ENCODE measurements around the gene MOBP.

MOBP gene

DNA sequence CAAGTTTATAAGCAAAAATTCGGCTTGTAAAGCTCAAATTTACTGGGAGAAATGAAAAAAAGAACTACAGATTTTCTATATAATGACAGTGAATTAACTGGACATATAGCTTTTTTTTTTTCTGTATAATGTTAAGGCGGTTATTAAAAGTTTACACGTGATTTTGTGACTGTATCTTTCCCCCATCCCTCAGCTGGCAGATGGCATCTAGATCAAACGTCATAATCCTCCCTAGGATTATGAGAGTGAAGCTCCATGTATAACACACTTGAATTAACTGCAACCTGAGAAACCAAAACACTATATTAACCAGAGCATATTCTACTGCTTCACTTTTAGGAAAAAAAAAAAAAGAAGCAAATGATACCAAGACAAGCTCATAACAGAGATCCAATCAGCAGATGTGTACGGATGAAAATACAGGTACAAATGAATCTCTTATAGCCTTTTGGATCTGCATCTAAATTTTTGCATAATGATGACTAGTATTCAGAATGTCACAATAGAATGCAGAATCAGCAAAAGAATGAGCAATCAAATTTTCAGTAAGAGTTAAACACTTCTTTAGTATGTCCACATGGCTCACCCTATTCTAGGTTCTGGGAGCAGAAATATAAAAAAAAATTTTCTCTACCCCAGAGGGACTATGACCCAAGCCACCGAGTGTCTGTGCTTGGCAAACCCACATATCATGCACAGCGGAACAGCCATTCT, 12.4 kb downstream of the MOBP start:
- DNase-seq (ENCODE audit: insufficient read length, low spot score): no peak
- TF ChIP-seq POLR2AphosphoS5 (IDR thresholded peaks at IDR 0.05; ENCODE audit: low read depth, low read length) (no peak), TAF1 (IDR thresholded peaks at IDR 0.05; ENCODE audit: low read depth, low read length) (no peak), POU2F2 (IDR thresholded peaks at IDR 0.05; ENCODE audit: low read depth, low read length) (no peak), SPI1 (IDR thresholded peaks at IDR 0.05; ENCODE audit: low read depth, low read length) (no peak), PAX5 (IDR thresholded peaks at IDR 0.05; ENCODE audit: insufficient read depth, low read length, severe bottlenecking) (no peak), POLR2A (IDR thresholded peaks at IDR 0.05; ENCODE audit: low read depth, low read length) (no peak)
- no peak for FAIRE-seq

DNA sequence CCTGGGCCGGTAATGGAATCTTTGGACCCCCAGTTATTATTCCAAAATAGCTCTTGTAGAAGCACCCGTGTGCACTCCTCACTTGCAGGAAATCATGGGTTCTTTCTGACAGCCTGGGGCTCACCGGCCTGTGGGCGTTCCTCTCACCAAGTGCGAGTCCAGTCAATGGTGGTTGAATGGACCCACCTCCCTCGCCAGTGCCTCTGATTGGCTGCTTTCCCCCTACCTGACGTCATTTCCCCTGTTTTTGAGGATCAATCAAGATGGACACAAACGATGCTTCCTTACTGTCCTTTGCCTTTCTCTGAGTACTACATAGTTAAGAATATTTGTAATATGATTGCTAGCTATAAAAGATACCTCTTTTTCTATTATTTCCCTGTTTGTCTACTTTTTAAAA, 18.1 kb downstream of the MOBP start:
- FAIRE-seq: no peak

DNA sequence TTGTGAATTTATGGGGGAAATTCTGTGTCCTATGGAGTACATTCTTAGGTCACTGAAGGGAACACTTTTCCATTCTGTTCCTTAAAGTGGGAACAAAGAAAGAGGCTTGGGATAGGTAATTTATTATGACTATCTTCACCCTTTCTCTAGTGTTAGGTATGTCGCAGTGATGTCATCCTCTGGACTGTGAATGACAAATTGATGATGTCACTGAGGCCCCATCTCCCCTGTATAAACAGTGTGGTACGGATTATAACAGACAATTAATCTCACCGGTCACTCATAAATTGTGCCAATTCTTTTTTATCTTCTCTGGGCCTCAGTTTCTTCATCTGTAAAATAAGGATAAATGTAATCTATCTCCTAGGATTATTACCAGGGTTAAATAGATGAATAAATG, 23.5 kb downstream of the MOBP start:
- no peak for TF ChIP-seq POU2F2 (IDR thresholded peaks at IDR 0.05; ENCODE audit: low read depth, low read length)
- TF ChIP-seq TAF1 (IDR thresholded peaks at IDR 0.05; ENCODE audit: low read depth, low read length): no peak
- no peak for TF ChIP-seq POLR2AphosphoS5 (IDR thresholded peaks at IDR 0.05; ENCODE audit: low read depth, low read length)
- no peak for TF ChIP-seq PAX5 (IDR thresholded peaks at IDR 0.05; ENCODE audit: insufficient read depth, low read length, severe bottlenecking)
- no peak for TF ChIP-seq POLR2A (IDR thresholded peaks at IDR 0.05; ENCODE audit: low read depth, low read length)
- TF ChIP-seq SPI1 (IDR thresholded peaks at IDR 0.05; ENCODE audit: low read depth, low read length): no peak
- FAIRE-seq (no peak), DNase-seq (ENCODE audit: insufficient read length, low spot score) (no peak)

More for the DNA sequence above, 18.1 kb downstream of the MOBP start:
- DNase-seq (ENCODE audit: insufficient read length, low spot score): no peak
- no peak for TF ChIP-seq TAF1 (IDR thresholded peaks at IDR 0.05; ENCODE audit: low read depth, low read length)
- no peak for TF ChIP-seq POU2F2 (IDR thresholded peaks at IDR 0.05; ENCODE audit: low read depth, low read length)
- no peak for TF ChIP-seq POLR2A (IDR thresholded peaks at IDR 0.05; ENCODE audit: low read depth, low read length)
- no peak for TF ChIP-seq PAX5 (IDR thresholded peaks at IDR 0.05; ENCODE audit: insufficient read depth, low read length, severe bottlenecking)
- no peak for TF ChIP-seq SPI1 (IDR thresholded peaks at IDR 0.05; ENCODE audit: low read depth, low read length)
- TF ChIP-seq POLR2AphosphoS5 (IDR thresholded peaks at IDR 0.05; ENCODE audit: low read depth, low read length): no peak

DNA sequence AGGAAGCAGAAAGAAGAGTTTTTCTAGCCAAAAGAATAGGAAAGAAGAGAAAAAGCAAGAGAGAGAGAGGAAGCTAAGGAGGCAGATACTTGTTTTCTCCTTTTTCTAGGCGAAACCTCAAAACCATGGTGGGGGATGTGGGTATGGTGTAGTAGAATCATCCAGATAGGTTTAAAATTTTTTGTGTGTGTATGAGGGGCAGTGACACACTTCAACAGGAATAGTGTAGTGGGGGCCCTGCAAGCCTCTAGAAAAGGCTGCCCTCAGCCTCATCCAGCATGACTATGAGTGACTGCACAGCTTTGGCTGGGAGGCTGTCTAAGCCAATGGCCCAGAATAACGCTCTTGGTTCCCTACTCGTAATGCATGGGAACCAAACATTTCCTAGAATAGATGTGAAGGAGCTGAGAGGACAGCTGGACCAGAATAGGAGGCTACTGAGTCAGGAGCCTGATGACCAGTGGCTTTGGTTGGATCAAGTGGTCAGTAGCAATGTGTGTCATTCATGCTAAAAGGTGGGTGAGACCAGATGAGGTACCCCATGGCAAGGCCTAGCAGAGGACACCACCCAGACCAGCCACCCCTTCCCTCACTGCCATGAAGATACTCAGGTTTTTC, 24.4 kb downstream of the MOBP start:
- TF ChIP-seq POLR2A (IDR thresholded peaks at IDR 0.05; ENCODE audit: low read depth, low read length) (no peak), POU2F2 (IDR thresholded peaks at IDR 0.05; ENCODE audit: low read depth, low read length) (no peak)
- no peak for DNase-seq (ENCODE audit: insufficient read length, low spot score)
- no peak for FAIRE-seq

DNA sequence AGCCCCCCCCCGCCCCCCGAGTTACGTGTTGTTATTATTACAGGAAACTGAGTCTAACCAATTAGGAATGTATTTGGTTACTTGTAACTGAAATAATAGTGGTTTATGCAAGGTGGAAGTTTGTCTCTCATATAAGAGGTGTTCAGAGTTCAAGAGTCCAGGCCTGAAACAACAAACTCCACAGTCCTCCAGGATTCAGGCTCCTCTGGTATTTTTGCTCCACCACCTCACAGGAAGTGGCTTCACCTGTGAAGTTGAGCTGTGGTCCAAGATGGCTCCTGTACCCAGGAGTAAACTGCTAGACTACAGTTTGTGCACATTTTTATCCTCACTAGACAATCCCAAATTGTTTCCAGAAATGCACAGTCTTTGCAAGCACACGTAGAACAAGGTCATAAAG, 27.3 kb downstream of the MOBP start:
- TF ChIP-seq TAF1 (IDR thresholded peaks at IDR 0.05; ENCODE audit: low read depth, low read length) (no peak), POU2F2 (IDR thresholded peaks at IDR 0.05; ENCODE audit: low read depth, low read length) (no peak)
- no peak for FAIRE-seq

DNA sequence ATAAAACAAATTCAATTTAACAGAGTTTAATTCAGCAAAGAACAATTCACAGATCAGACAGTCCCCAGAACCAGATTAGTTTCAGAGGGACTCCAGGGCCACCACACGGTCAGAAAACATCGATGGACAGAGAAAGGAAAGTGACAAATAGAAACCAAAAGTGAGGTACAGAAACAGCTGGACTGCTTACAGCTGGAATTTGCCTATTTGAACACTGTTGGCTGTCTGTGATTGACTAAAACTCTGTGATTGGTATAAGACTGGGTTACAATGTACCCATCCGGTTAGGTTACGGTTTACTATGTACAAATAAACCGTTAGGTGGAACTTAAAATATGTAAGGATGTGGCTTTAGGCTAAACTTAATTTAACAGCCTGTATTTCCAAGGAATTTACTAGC, 30.3 kb downstream of the MOBP start:
- no peak for TF ChIP-seq PAX5 (IDR thresholded peaks at IDR 0.05; ENCODE audit: insufficient read depth, low read length, severe bottlenecking)
- TF ChIP-seq POLR2A (IDR thresholded peaks at IDR 0.05; ENCODE audit: low read depth, low read length): no peak
- no peak for TF ChIP-seq TAF1 (IDR thresholded peaks at IDR 0.05; ENCODE audit: low read depth, low read length)
- no peak for TF ChIP-seq POU2F2 (IDR thresholded peaks at IDR 0.05; ENCODE audit: low read depth, low read length)
- TF ChIP-seq SPI1 (IDR thresholded peaks at IDR 0.05; ENCODE audit: low read depth, low read length): no peak
- no peak for TF ChIP-seq POLR2AphosphoS5 (IDR thresholded peaks at IDR 0.05; ENCODE audit: low read depth, low read length)
- DNase-seq (ENCODE audit: insufficient read length, low spot score): no peak
- no peak for FAIRE-seq

More for the DNA sequence above, 27.3 kb downstream of the MOBP start:
- DNase-seq (ENCODE audit: insufficient read length, low spot score): no peak

DNA sequence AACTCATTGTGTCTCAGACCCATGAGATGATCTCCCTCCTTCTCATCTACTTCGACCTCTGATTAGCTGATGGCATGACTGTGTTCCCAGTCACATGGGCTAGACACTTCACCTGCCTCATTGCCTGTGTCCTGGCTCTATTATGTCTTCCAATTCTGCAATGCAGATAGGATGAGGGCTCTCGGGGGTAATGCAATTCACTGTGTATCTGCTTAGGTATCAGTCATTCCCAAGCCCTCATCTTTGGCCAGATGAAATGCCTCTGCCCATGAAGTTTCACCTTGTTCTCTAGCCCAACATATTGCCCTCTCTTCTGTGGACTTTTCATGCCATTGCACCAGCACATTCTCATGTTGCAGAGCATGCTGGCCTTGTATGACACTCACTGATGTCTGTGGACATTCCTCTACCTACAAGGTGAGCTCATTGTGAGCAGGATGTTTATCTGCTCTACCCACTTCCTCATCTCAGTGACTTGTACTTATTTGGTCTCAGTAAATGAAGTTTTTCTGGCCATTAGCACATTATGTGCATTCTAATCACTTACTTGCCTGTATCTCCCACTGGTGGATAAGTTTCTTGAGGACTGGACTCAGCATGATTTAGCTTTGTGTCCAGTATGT, 32.3 kb downstream of the MOBP start:
- TF ChIP-seq SPI1 (IDR thresholded peaks at IDR 0.05; ENCODE audit: low read depth, low read length): peak; percentile 61
- no peak for TF ChIP-seq POLR2AphosphoS5 (IDR thresholded peaks at IDR 0.05; ENCODE audit: low read depth, low read length)
- no peak for FAIRE-seq
- no peak for DNase-seq (ENCODE audit: insufficient read length, low spot score)

DNA sequence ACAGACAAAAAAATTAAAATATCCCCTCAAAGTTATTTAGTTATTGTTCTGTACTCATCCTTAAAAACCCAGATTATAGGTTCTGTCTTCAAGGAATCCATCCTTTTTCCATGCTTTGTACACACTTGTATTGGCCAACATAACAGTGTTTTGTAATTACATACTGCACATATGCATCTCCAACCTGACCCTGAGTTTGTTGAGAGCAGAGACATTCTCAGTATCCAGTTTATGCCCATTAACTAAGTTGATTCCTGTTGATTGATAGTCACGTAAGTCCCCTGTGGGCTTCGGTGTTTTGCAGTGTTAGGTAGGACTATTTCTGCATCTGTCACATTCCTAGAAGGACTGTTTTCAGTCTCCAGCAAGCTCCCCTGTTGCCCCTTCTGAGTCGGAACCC, 33.6 kb downstream of the MOBP start:
- no peak for FAIRE-seq
- no peak for DNase-seq (ENCODE audit: insufficient read length, low spot score)
- TF ChIP-seq TAF1 (IDR thresholded peaks at IDR 0.05; ENCODE audit: low read depth, low read length) (no peak), POLR2A (IDR thresholded peaks at IDR 0.05; ENCODE audit: low read depth, low read length) (no peak), POLR2AphosphoS5 (IDR thresholded peaks at IDR 0.05; ENCODE audit: low read depth, low read length) (no peak), POU2F2 (IDR thresholded peaks at IDR 0.05; ENCODE audit: low read depth, low read length) (no peak), SPI1 (IDR thresholded peaks at IDR 0.05; ENCODE audit: low read depth, low read length) (no peak), PAX5 (IDR thresholded peaks at IDR 0.05; ENCODE audit: insufficient read depth, low read length, severe bottlenecking) (no peak)

DNA sequence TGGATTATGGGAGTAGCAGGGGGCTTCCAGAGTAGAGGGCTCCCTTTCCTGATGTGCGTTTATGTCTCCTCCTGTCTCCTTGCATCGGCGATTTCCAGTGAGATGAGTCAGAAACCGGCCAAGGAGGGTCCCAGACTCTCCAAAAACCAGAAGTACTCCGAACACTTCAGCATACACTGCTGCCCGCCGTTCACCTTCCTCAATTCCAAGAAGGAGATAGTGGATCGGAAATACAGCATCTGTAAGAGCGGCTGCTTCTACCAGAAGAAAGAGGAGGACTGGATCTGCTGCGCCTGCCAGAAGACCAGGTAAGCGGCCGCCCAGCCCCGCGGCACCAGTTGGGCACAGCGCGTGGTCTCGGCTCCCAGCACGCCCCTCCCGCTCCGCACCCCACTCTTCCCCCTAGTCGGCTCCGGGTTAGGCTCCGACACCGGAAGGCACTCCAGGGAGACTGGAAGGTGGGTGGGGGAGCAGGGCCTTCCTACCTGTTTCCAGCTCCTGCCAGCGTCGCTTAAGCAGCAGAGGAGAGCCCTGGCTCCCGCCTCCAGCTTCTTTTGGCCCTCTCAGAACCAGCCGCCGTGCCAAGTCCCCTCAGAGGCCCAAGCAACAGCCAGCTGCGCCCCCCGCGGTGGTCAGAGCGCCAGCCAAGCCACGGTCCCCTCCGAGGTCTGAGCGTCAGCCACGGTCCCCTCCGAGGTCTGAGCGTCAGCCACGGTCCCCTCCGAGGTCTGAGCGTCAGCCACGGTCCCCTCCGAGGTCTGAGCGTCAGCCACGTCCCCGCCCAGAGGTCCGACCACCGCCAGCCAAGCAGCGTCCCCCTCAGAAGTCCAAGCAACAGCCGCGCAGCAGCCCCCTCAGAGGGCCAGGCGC, 34.7 kb downstream of the MOBP start:
- DNase-seq (ENCODE audit: insufficient read length, low spot score) (no peak), FAIRE-seq (no peak)
- TF ChIP-seq POLR2AphosphoS5 (IDR thresholded peaks at IDR 0.05; ENCODE audit: low read depth, low read length) (no peak), PAX5 (IDR thresholded peaks at IDR 0.05; ENCODE audit: insufficient read depth, low read length, severe bottlenecking) (no peak), POU2F2 (IDR thresholded peaks at IDR 0.05; ENCODE audit: low read depth, low read length) (no peak), SPI1 (IDR thresholded peaks at IDR 0.05; ENCODE audit: low read depth, low read length) (no peak), TAF1 (IDR thresholded peaks at IDR 0.05; ENCODE audit: low read depth, low read length) (no peak), POLR2A (IDR thresholded peaks at IDR 0.05; ENCODE audit: low read depth, low read length) (no peak)
